Prostate gland (tissue), 2 donors: ENCODE results near the gene RPL22L1.

Source experiments
- POLR2A ChIP-seq: fragments of 450-650 bp; IDR thresholded peaks from one replicate; pipeline ENCODE4 v1.6.1; 2016; ENCODE audit warnings: antibody characterized with exemption, mild to moderate bottlenecking
- POLR2AphosphoS5 ChIP-seq: sonication (generic); formaldehyde crosslinking; IDR thresholded peaks from one replicate; pipeline ENCODE4 v1.6.1; 2017; ENCODE audit warnings: antibody characterized with exemption
- TF ChIP-seq, protein P1 (sequence below), 4 experiments: fragments of 200-600 bp in 2 of 4; fragments of 450-650 bp in 2 of 4; sonication (generic) in 2 of 4; IDR thresholded peaks; 1 replicate in 3 of 4; 2 replicates in 1 of 4; pipeline ENCODE4 v1.5.1; 2016 to 2019; ENCODE audit warnings: antibody characterized with exemption in 4 of 4, mild to moderate bottlenecking in 2 of 4, moderate library complexity in 2 of 4

DNA sequence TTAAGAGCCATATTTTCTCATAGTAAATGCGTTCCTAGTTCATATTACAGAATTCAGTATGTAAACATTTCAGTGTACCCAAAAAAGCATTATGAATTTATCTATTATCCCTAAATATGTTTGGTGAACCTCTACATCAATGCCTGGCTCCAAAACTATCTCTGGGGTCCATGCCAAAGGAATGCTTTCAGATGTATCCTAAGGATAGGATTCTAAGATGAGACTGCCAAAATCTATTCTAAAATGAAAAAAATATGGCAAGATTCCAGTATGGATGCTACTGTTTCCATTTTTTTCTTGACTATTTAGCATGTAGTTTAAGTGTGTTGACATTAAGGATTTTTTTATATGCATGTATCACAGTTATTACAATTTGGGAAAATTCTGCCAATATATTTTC lies 19.6 kb upstream of the RPL22L1 start:
- TF ChIP-seq POLR2AphosphoS5, result no peak
- TF ChIP-seq, protein P1, sequence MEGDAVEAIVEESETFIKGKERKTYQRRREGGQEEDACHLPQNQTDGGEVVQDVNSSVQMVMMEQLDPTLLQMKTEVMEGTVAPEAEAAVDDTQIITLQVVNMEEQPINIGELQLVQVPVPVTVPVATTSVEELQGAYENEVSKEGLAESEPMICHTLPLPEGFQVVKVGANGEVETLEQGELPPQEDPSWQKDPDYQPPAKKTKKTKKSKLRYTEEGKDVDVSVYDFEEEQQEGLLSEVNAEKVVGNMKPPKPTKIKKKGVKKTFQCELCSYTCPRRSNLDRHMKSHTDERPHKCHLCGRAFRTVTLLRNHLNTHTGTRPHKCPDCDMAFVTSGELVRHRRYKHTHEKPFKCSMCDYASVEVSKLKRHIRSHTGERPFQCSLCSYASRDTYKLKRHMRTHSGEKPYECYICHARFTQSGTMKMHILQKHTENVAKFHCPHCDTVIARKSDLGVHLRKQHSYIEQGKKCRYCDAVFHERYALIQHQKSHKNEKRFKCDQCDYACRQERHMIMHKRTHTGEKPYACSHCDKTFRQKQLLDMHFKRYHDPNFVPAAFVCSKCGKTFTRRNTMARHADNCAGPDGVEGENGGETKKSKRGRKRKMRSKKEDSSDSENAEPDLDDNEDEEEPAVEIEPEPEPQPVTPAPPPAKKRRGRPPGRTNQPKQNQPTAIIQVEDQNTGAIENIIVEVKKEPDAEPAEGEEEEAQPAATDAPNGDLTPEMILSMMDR (IDR thresholded peaks at IDR 0.05), result no peak
- no peak for TF ChIP-seq POLR2A
